ENCODE results near the gene CHCHD6. TPM values are rescaled to one million over a fixed set of nuclear protein-coding genes. Genes with fewer than 3 reads are reported as not detected.

The CHCHD6 gene
- total RNA-seq, 4 donors from 2014 or later, result 6.4 to 14.2 (median 10.3) TPM; not detected in 1

- TF ChIP-seq POLR2A (IDR thresholded peaks at IDR 0.05) (no peak), CTCF (IDR thresholded peaks at IDR 0.05) (no peak)
- no peaks in the 10 kb centered on the region for H3K4me1 ChIP-seq
- H3K27ac ChIP-seq, result no peak overlapping the region
- H3K4me3 ChIP-seq, result no peak overlapping the region
- H3K36me3 ChIP-seq, result no peaks in the 10 kb centered on the region
- no peaks in the 10 kb centered on the region for H3K9me3 ChIP-seq
- intact Hi-C loops (cut with DNase I; ENCODE audit: low total_unique reads), result no loop called here
- no peak for DNase-seq
- no peaks in the 10 kb centered on the region for H3K27me3 ChIP-seq
Observed at GRCh38 chr3:126968391-126969390, 264.7 kb downstream of the CHCHD6 start.

DNA sequence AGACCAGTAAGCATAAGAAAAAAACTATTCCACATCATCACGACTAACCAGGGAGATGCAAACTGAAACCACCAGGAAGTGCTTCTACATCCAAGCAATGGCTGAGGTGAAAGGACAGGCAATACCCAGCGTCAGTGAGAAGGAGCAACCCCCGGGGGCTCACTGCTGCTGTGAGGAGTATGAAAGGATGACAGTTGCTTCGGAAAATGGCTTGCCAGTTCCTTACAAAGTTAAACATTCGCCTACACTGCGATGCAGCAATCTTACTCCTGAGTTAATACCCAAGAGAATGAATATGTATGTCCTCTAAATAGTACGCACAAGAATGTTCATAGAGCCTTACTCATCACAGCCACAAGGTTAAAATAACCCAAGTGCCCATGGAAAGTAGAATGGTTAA lies 265.5 kb downstream of the CHCHD6 start:
- no peak for TF ChIP-seq CTCF (IDR thresholded peaks at IDR 0.05)
- no peak for TF ChIP-seq POLR2A (IDR thresholded peaks at IDR 0.05)
- no peaks in the 10 kb centered on the region for H3K27me3 ChIP-seq
- H3K27ac ChIP-seq, result no peak overlapping the region
- H3K36me3 ChIP-seq, result no peaks in the 10 kb centered on the region
- intact Hi-C loops (cut with DNase I; ENCODE audit: low total_unique reads), result no loop called here
- no peak overlapping the region for H3K4me3 ChIP-seq
- H3K4me1 ChIP-seq, result no peaks in the 10 kb centered on the region
- DNase-seq, result no peak
- peaks cover 0 to under 1% of the 10 kb centered on the region in 2 donors for H3K9me3 ChIP-seq

DNA sequence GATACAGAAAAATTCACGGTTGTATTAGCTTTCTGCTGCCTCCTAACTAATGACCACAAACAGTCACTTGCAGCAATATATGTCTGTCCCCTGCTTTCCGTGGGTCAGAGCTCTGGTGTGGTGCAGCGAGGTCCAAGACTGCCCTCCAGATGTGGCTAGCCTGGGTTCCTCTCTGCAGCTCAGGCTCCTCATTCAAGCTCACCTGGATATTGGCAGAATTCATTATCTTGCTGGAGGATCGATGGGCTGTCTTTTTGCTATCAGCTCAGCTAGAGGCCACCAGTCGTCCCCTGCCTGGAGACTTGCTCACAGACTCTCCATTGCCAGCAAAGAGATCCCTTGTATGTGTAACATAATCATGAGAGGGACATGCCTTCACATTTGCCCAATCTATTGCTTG lies 266.1 kb downstream of the CHCHD6 start:
- Histone ChIP-seq H3K4me1 (no peaks in the 10 kb centered on the region), H3K27ac (no peak overlapping the region), H3K27me3 (no peaks in the 10 kb centered on the region), H3K36me3 (no peaks in the 10 kb centered on the region), H3K4me3 (no peak overlapping the region), H3K9me3 (peaks cover 0 to 4% of the 10 kb centered on the region in 2 donors)
- no peak for TF ChIP-seq POLR2A (IDR thresholded peaks at IDR 0.05)
- DNase-seq, result no peak
- intact Hi-C loops (cut with DNase I; ENCODE audit: low total_unique reads), result no loop called here

DNA sequence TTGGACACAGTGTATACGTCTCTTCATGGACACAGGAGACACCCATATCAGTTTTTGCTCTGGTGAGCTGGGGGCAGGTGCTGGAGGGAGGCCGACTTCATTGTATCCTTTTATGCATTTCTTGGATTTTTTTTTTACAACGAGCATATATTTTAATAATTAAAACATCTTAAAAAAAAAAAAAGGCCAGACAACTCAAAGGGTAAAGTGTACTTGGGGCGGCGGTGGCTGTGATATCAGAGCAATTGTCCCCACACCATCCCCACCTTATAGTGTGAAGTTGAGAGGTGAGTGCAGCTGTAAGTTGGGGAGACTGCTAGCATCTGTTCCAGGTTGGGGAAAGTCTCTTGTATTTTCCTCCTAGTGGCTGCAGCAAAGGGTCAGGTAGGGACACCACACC lies 266.9 kb downstream of the CHCHD6 start:
- Histone ChIP-seq H3K27ac (no peak overlapping the region), H3K36me3 (no peaks in the 10 kb centered on the region), H3K9me3 (peaks cover 0 to 4% of the 10 kb centered on the region in 2 donors), H3K4me1 (no peaks in the 10 kb centered on the region), H3K4me3 (no peak overlapping the region), H3K27me3 (no peaks in the 10 kb centered on the region)
- intact Hi-C loops (cut with DNase I; ENCODE audit: low total_unique reads), result no loop called here
- TF ChIP-seq CTCF (IDR thresholded peaks at IDR 0.05), result no peak
- TF ChIP-seq POLR2A (IDR thresholded peaks at IDR 0.05), result no peak
- no peak for DNase-seq

- Histone ChIP-seq H3K4me3 (no peak overlapping the region), H3K9me3 (peaks cover 0 to 4% of the 10 kb centered on the region in 2 donors), H3K4me1 (no peaks in the 10 kb centered on the region), H3K36me3 (no peaks in the 10 kb centered on the region), H3K27ac (no peak overlapping the region), H3K27me3 (no peaks in the 10 kb centered on the region)
- DNase-seq, result peak; percentile 39 to 50
- TF ChIP-seq CTCF (IDR thresholded peaks at IDR 0.05) (no peak), POLR2A (IDR thresholded peaks at IDR 0.05) (no peak)
- intact Hi-C loops (cut with DNase I; ENCODE audit: low total_unique reads), result no loop called here
Observed at GRCh38 chr3:126971891-126972351, 267.9 kb downstream of the CHCHD6 start.
